GM23338 (cell line): ENCODE data around the gene PDIA5. TPM values are rescaled to one million over a fixed set of nuclear protein-coding genes. Genes with fewer than 3 reads are reported as not detected.
A peak's percentile ranks its signal among the peaks of the same experiment; 100 is the strongest.

Experiments
- ATAC-seq: fragments of 200-7000 bp; cut with Tn5 transposase; 3 replicates; pipeline ENCODE4 v1.9.1; 2020
- DNase-seq: peaks from one replicate; pipeline ENCODE4 v3.0.0-alpha.2; 2015; ENCODE audit warnings: low spot score
- H2AFZ ChIP-seq: fragments of 200-600 bp; sonication (generic); 2 replicates; pipeline ENCODE4 v1.8.0; 2016; ENCODE audit warnings: antibody characterized with exemption, mild to moderate bottlenecking, moderate library complexity
- H3F3A ChIP-seq: fragments of 200-600 bp; sonication (generic); replicated peaks from 2 replicates; pipeline ENCODE4 v1.8.0; 2017; ENCODE audit warnings: antibody characterized with exemption, mixed run types, low read depth
- H3K27ac ChIP-seq: fragments of 200-600 bp; sonication (generic); 2 replicates; pipeline ENCODE4 v1.6.1; 2016; ENCODE audit warnings: low read depth
- H3K27me3 ChIP-seq: fragments of 200-600 bp; sonication (generic); 2 replicates; pipeline ENCODE4 v1.8.0; 2016; ENCODE audit warnings: mild to moderate bottlenecking, mixed run types, moderate library complexity; ENCODE audit not compliant: insufficient read depth
- H3K36me3 ChIP-seq: fragments of 200-600 bp; sonication (generic); 2 replicates; pipeline ENCODE4 v1.8.0; 2016; ENCODE audit warnings: mild to moderate bottlenecking; ENCODE audit not compliant: insufficient read depth
- H3K4me1 ChIP-seq: fragments of 200-600 bp; sonication (generic); 2 replicates; pipeline ENCODE4 v1.8.0; 2016; ENCODE audit warnings: mild to moderate bottlenecking, moderate library complexity; ENCODE audit not compliant: insufficient read depth
- H3K4me2 ChIP-seq: fragments of 200-600 bp; sonication (generic); 2 replicates; pipeline ENCODE4 v1.7.1; 2017; ENCODE audit warnings: mixed run types
- H3K4me3 ChIP-seq: fragments of 200-600 bp; sonication (generic); 2 replicates; pipeline ENCODE4 v1.6.1; 2016; ENCODE audit warnings: mixed run types
- H3K79me2 ChIP-seq: fragments of 200-600 bp; sonication (generic); replicated peaks from 2 replicates; pipeline ENCODE4 v1.8.0; 2017; ENCODE audit warnings: mild to moderate bottlenecking; ENCODE audit not compliant: insufficient read depth
- H3K9me2 ChIP-seq: fragments of 200-600 bp; sonication (generic); 2 replicates; pipeline ENCODE4 v1.8.0; 2017; ENCODE audit not compliant: insufficient read depth
- H4K20me1 ChIP-seq: fragments of 200-600 bp; sonication (generic); replicated peaks from 2 replicates; pipeline ENCODE4 v1.8.0; 2017; ENCODE audit warnings: mild to moderate bottlenecking; ENCODE audit not compliant: insufficient read depth
- H3K27ac Mint-ChIP-seq: 2 replicates; pipeline ENCODE4 v1.8.0; 2020; ENCODE audit warnings: inconsistent platforms, mild to moderate bottlenecking, moderate library complexity, mixed read lengths
- H3K27me3 Mint-ChIP-seq: 3 replicates; pipeline ENCODE4 v1.8.0; 2022; ENCODE audit warnings: low read depth, mild to moderate bottlenecking, moderate library complexity, mixed read lengths, inconsistent platforms; ENCODE audit not compliant: insufficient read depth, poor library complexity
- H3K36me3 Mint-ChIP-seq: 3 replicates; pipeline ENCODE4 v1.8.0; 2021; ENCODE audit warnings: low read depth, mild to moderate bottlenecking, inconsistent platforms, moderate library complexity, mixed read lengths
- H3K4me1 Mint-ChIP-seq: 3 replicates; pipeline ENCODE4 v1.8.0; 2020; ENCODE audit warnings: mild to moderate bottlenecking, inconsistent platforms, mixed read lengths
- H3K4me3 Mint-ChIP-seq: 3 replicates; pipeline ENCODE4 v1.8.0; 2021; ENCODE audit warnings: moderate library complexity, mild to moderate bottlenecking, inconsistent platforms, mixed read lengths
- H3K9me3 Mint-ChIP-seq: 3 replicates; pipeline ENCODE4 v1.8.0; 2020; ENCODE audit warnings: moderate library complexity, mild to moderate bottlenecking, inconsistent platforms, mixed read lengths
- CREB1 ChIP-seq: fragments of 250-450 bp; sonication (Bioruptor Pico); IDR thresholded peaks from 2 replicates; pipeline ENCODE4 v1.5.0; 2020; ENCODE audit warnings: low read depth, mild to moderate bottlenecking, moderate library complexity
- EZH2 ChIP-seq: fragments of 200-600 bp; sonication (generic); IDR thresholded peaks from one replicate; pipeline ENCODE4 v1.8.0; 2017; ENCODE audit warnings: antibody characterized with exemption, mild to moderate bottlenecking, low read depth; ENCODE audit not compliant: unreplicated experiment
- EZH2phosphoT487 ChIP-seq: fragments of 200-600 bp; sonication (generic); IDR thresholded peaks from one replicate; pipeline ENCODE4 v1.8.1; 2018; ENCODE audit warnings: antibody characterized with exemption; ENCODE audit not compliant: unreplicated experiment
- JUNB ChIP-seq: IDR thresholded peaks from one replicate; pipeline ENCODE4 v1.6.1; 2016; ENCODE audit warnings: antibody characterized with exemption; ENCODE audit not compliant: unreplicated experiment
- NANOG ChIP-seq: IDR thresholded peaks from 2 replicates; pipeline ENCODE4 v1.6.1; 2016; ENCODE audit warnings: antibody characterized with exemption, borderline replicate concordance
- POLR2AphosphoS5 ChIP-seq: IDR thresholded peaks from 2 replicates; pipeline ENCODE4 v1.6.1; 2016; ENCODE audit warnings: antibody characterized with exemption, low read depth
- STAT1 ChIP-seq: IDR thresholded peaks from one replicate; pipeline ENCODE4 v1.6.1; 2016; ENCODE audit warnings: antibody characterized with exemption; ENCODE audit not compliant: unreplicated experiment
- ZNF114 ChIP-seq: fragments of 250-450 bp; sonication (Bioruptor Pico); IDR thresholded peaks from 2 replicates; pipeline ENCODE4 v1.5.0; 2020; ENCODE audit warnings: mild to moderate bottlenecking, moderate library complexity
- ZNF331 ChIP-seq: fragments of 250-450 bp; sonication (Bioruptor Pico); IDR thresholded peaks from 2 replicates; pipeline ENCODE4 v1.5.0; 2020; ENCODE audit warnings: low read depth, mild to moderate bottlenecking, moderate library complexity
- polyA plus RNA-seq: library from polyadenylated mRNA; unstranded; fragments of >200 nt; fragmentation: Nextera tagmentation; extraction: Ambion mirVana; gene quantifications from 2 replicates; pipeline ENCODE4 v1.2.1, GENCODE V29; 2016
- total RNA-seq: library from RNA; depleted of rRNA; stranded (reverse); fragments of >200 nt; shearing (Covaris generic); gene quantifications from 2 replicates; pipeline ENCODE4 v1.2.3, GENCODE V29; 2014
- TF ChIP-seq, protein P1 (sequence below): IDR thresholded peaks from one replicate; pipeline ENCODE4 v1.6.1; 2018; ENCODE audit warnings: antibody characterized with exemption; ENCODE audit not compliant: unreplicated experiment
- TF ChIP-seq, protein P2 (sequence below), 2 experiments: fragments of 200-600 bp in 1 of 2; sonication (generic) in 1 of 2; conservative IDR thresholded peaks; 2 replicates each; pipeline versions ENCODE4 v1.5.1 to v1.6.1; 2016 to 2017; ENCODE audit warnings: antibody characterized with exemption in 2 of 2, low read depth in 2 of 2, mild to moderate bottlenecking in 2 of 2, moderate library complexity in 1 of 2
- TF ChIP-seq, protein P3 (sequence below): fragments of 250-450 bp; sonication (Bioruptor Pico); IDR thresholded peaks from 2 replicates; pipeline ENCODE4 v1.5.0; 2020; ENCODE audit warnings: mild to moderate bottlenecking, moderate library complexity
- TF ChIP-seq, protein P4 (sequence below): IDR thresholded peaks from 2 replicates; pipeline ENCODE4 v1.6.1; 2016; ENCODE audit warnings: antibody characterized with exemption

Gene PDIA5
- total and polyA plus RNA-seq, 2 experiments from 2014 or later, result 22.9 to 28.1 TPM

DNA sequence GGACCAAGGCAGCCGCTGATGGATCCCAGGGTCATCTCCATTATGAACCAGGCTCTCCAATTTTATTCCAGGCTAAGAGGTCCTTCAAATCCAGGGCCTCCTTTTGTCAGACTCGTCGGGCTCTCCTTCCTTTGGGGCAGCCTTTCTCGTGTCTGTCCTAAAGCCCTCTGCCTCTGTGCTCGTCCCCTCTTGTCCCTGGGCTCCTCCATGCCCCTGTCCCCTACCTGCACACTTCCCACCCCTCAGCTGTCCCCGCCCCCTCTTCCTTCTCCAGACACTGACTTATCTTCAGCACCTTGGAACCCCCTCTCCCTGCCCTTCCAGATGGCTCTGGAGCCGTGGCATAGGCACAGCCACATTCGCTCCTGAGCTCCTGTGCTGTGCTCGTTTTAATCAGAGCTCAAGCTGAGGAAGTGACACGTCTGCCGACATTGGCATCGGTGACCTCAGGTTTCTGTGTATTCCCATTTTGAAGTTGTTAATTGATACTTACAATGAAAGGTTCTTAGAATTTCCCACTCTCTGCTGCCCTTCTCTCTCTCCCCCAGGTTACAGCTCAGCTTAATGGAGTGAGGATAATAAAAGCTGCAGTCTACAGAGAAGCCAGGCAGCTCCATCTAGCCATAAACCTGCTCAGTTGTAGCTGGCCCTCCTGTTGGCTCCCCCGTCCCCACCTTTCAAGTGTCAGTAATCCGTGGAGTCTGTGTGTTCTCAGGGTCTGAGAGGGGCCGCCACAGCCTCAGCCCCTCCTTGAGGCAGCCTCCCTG lies 83.8 kb downstream of the PDIA5 start:
- Mint-ChIP-seq H3K27me3 (peaks cover 3% of the 10 kb centered on the region), H3K4me3 (no peak overlapping the region), H3K27ac (peak overlapping the region; percentile 43; the same call in 1 of the 2 replicates), H3K4me1 (peaks cover 2% of the 10 kb centered on the region; the same call in 2 of the 3 replicates), H3K36me3 (peaks cover 29% of the 10 kb centered on the region; the same call in 2 of the 3 replicates), H3K9me3 (no peaks in the 10 kb centered on the region)
- Histone ChIP-seq H3K4me2 (no peak overlapping the region), H4K20me1 (no peaks in the 10 kb centered on the region; the same call in 1 of the 2 replicates), H3K4me3 (no peak overlapping the region), H3K9me2 (no peaks in the 10 kb centered on the region), H3K36me3 (no peaks in the 10 kb centered on the region; the same call in 1 of the 2 replicates), H3K79me2 (no peaks in the 10 kb centered on the region), H3K27ac (no peak overlapping the region), H3K27me3 (no peaks in the 10 kb centered on the region), H3K4me1 (no peaks in the 10 kb centered on the region), H2AFZ (no peak overlapping the region), H3F3A (no peaks in the 10 kb centered on the region)
- no peak for ATAC-seq
- DNase-seq, result no peak
- TF ChIP-seq ZNF331 (CRISPR knock-in tag), result no peak
- TF ChIP-seq, protein P1, sequence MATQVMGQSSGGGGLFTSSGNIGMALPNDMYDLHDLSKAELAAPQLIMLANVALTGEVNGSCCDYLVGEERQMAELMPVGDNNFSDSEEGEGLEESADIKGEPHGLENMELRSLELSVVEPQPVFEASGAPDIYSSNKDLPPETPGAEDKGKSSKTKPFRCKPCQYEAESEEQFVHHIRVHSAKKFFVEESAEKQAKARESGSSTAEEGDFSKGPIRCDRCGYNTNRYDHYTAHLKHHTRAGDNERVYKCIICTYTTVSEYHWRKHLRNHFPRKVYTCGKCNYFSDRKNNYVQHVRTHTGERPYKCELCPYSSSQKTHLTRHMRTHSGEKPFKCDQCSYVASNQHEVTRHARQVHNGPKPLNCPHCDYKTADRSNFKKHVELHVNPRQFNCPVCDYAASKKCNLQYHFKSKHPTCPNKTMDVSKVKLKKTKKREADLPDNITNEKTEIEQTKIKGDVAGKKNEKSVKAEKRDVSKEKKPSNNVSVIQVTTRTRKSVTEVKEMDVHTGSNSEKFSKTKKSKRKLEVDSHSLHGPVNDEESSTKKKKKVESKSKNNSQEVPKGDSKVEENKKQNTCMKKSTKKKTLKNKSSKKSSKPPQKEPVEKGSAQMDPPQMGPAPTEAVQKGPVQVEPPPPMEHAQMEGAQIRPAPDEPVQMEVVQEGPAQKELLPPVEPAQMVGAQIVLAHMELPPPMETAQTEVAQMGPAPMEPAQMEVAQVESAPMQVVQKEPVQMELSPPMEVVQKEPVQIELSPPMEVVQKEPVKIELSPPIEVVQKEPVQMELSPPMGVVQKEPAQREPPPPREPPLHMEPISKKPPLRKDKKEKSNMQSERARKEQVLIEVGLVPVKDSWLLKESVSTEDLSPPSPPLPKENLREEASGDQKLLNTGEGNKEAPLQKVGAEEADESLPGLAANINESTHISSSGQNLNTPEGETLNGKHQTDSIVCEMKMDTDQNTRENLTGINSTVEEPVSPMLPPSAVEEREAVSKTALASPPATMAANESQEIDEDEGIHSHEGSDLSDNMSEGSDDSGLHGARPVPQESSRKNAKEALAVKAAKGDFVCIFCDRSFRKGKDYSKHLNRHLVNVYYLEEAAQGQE, result no peak
- TF ChIP-seq NANOG, result no peak
- TF ChIP-seq POLR2AphosphoS5, result no peak
- TF ChIP-seq, protein P2, sequence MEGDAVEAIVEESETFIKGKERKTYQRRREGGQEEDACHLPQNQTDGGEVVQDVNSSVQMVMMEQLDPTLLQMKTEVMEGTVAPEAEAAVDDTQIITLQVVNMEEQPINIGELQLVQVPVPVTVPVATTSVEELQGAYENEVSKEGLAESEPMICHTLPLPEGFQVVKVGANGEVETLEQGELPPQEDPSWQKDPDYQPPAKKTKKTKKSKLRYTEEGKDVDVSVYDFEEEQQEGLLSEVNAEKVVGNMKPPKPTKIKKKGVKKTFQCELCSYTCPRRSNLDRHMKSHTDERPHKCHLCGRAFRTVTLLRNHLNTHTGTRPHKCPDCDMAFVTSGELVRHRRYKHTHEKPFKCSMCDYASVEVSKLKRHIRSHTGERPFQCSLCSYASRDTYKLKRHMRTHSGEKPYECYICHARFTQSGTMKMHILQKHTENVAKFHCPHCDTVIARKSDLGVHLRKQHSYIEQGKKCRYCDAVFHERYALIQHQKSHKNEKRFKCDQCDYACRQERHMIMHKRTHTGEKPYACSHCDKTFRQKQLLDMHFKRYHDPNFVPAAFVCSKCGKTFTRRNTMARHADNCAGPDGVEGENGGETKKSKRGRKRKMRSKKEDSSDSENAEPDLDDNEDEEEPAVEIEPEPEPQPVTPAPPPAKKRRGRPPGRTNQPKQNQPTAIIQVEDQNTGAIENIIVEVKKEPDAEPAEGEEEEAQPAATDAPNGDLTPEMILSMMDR (conservative IDR thresholded peaks at IDR 0.05; ENCODE audit: low read depth in 2 of 2), result no peak
- TF ChIP-seq CREB1 (CRISPR knock-in tag), result no peak
- TF ChIP-seq EZH2, result no peak
- TF ChIP-seq, protein P3, sequence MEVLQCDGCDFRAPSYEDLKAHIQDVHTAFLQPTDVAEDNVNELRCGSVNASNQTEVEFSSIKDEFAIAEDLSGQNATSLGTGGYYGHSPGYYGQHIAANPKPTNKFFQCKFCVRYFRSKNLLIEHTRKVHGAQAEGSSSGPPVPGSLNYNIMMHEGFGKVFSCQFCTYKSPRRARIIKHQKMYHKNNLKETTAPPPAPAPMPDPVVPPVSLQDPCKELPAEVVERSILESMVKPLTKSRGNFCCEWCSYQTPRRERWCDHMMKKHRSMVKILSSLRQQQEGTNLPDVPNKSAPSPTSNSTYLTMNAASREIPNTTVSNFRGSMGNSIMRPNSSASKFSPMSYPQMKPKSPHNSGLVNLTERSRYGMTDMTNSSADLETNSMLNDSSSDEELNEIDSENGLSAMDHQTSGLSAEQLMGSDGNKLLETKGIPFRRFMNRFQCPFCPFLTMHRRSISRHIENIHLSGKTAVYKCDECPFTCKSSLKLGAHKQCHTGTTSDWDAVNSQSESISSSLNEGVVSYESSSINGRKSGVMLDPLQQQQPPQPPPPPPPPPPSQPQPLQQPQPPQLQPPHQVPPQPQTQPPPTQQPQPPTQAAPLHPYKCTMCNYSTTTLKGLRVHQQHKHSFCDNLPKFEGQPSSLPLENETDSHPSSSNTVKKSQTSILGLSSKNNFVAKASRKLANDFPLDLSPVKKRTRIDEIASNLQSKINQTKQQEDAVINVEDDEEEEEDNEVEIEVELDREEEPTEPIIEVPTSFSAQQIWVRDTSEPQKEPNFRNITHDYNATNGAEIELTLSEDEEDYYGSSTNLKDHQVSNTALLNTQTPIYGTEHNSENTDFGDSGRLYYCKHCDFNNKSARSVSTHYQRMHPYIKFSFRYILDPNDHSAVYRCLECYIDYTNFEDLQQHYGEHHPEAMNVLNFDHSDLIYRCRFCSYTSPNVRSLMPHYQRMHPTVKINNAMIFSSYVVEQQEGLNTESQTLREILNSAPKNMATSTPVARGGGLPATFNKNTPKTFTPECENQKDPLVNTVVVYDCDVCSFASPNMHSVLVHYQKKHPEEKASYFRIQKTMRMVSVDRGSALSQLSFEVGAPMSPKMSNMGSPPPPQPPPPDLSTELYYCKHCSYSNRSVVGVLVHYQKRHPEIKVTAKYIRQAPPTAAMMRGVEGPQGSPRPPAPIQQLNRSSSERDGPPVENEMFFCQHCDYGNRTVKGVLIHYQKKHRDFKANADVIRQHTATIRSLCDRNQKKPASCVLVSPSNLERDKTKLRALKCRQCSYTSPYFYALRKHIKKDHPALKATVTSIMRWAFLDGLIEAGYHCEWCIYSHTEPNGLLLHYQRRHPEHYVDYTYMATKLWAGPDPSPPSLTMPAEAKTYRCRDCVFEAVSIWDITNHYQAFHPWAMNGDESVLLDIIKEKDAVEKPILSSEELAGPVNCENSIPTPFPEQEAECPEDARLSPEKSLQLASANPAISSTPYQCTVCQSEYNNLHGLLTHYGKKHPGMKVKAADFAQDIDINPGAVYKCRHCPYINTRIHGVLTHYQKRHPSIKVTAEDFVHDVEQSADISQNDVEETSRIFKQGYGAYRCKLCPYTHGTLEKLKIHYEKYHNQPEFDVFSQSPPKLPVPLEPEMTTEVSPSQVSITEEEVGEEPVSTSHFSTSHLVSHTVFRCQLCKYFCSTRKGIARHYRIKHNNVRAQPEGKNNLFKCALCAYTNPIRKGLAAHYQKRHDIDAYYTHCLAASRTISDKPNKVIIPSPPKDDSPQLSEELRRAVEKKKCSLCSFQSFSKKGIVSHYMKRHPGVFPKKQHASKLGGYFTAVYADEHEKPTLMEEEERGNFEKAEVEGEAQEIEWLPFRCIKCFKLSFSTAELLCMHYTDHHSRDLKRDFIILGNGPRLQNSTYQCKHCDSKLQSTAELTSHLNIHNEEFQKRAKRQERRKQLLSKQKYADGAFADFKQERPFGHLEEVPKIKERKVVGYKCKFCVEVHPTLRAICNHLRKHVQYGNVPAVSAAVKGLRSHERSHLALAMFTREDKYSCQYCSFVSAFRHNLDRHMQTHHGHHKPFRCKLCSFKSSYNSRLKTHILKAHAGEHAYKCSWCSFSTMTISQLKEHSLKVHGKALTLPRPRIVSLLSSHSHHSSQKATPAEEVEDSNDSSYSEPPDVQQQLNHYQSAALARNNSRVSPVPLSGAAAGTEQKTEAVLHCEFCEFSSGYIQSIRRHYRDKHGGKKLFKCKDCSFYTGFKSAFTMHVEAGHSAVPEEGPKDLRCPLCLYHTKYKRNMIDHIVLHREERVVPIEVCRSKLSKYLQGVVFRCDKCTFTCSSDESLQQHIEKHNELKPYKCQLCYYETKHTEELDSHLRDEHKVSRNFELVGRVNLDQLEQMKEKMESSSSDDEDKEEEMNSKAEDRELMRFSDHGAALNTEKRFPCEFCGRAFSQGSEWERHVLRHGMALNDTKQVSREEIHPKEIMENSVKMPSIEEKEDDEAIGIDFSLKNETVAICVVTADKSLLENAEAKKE (CRISPR knock-in tag), result no peak
- no peak for TF ChIP-seq JUNB
- TF ChIP-seq STAT1, result no peak
- no peak for TF ChIP-seq ZNF114 (CRISPR knock-in tag)
- TF ChIP-seq EZH2phosphoT487, result no peak
- TF ChIP-seq, protein P4, sequence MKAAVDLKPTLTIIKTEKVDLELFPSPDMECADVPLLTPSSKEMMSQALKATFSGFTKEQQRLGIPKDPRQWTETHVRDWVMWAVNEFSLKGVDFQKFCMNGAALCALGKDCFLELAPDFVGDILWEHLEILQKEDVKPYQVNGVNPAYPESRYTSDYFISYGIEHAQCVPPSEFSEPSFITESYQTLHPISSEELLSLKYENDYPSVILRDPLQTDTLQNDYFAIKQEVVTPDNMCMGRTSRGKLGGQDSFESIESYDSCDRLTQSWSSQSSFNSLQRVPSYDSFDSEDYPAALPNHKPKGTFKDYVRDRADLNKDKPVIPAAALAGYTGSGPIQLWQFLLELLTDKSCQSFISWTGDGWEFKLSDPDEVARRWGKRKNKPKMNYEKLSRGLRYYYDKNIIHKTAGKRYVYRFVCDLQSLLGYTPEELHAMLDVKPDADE, result no peak
